Neural crest cell (in vitro differentiated cells): Measurements from ENCODE around the gene SLC1A4. TPM values are rescaled to one million over a fixed set of nuclear protein-coding genes. Genes with fewer than 3 reads are reported as not detected.

Experiments used
- DNase-seq: peaks from one replicate; pipeline ENCODE4 v3.0.0; 2021; ENCODE audit warnings: low read depth, mixed read lengths, low spot score
- H3K27ac Mint-ChIP-seq: one replicate; pipeline ENCODE4 v1.8.0; 2021; ENCODE audit warnings: mild to moderate bottlenecking, mixed read lengths; ENCODE audit not compliant: unreplicated experiment
- H3K27me3 Mint-ChIP-seq: 2 replicates; pipeline ENCODE4 v1.8.0; 2021; ENCODE audit warnings: low read depth, mild to moderate bottlenecking, mixed read lengths
- H3K36me3 Mint-ChIP-seq: 2 replicates; pipeline ENCODE4 v1.8.0; 2021; ENCODE audit warnings: low read depth, mild to moderate bottlenecking, mixed read lengths
- H3K4me1 Mint-ChIP-seq: 2 replicates; pipeline ENCODE4 v1.8.0; 2021; ENCODE audit warnings: mixed read lengths
- H3K4me3 Mint-ChIP-seq: one replicate; pipeline ENCODE4 v1.8.0; 2021; ENCODE audit warnings: mild to moderate bottlenecking, mixed read lengths
- H3K9me3 Mint-ChIP-seq: 2 replicates; pipeline ENCODE4 v1.8.0; 2021; ENCODE audit warnings: mixed read lengths
- total RNA-seq: library from RNA; stranded (reverse); gene quantifications from 2 replicates; pipeline ENCODE4 v1.2.1, GENCODE V29; 2021
- TF ChIP-seq, protein P1 (sequence below): fragments of 200-600 bp; sonication (generic); conservative IDR thresholded peaks from 2 replicates; pipeline ENCODE4 v1.5.0; 2021; ENCODE audit warnings: antibody characterized with exemption, mild to moderate bottlenecking

The SLC1A4 gene
- total RNA-seq, 1 donor from 2014 or later: 26.8 TPM

GRCh38 chr2:65024149-65024829, 35.1 kb downstream of the SLC1A4 start:
- Mint-ChIP-seq H3K27me3 (no peaks in the 10 kb centered on the region), H3K4me3 (no peak overlapping the region), H3K36me3 (no peaks in the 10 kb centered on the region), H3K4me1 (peaks cover 5% of the 10 kb centered on the region), H3K27ac (no peak overlapping the region), H3K9me3 (no peaks in the 10 kb centered on the region)
- DNase-seq: no peak
- TF ChIP-seq, protein P1, sequence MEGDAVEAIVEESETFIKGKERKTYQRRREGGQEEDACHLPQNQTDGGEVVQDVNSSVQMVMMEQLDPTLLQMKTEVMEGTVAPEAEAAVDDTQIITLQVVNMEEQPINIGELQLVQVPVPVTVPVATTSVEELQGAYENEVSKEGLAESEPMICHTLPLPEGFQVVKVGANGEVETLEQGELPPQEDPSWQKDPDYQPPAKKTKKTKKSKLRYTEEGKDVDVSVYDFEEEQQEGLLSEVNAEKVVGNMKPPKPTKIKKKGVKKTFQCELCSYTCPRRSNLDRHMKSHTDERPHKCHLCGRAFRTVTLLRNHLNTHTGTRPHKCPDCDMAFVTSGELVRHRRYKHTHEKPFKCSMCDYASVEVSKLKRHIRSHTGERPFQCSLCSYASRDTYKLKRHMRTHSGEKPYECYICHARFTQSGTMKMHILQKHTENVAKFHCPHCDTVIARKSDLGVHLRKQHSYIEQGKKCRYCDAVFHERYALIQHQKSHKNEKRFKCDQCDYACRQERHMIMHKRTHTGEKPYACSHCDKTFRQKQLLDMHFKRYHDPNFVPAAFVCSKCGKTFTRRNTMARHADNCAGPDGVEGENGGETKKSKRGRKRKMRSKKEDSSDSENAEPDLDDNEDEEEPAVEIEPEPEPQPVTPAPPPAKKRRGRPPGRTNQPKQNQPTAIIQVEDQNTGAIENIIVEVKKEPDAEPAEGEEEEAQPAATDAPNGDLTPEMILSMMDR: no peak

DNA sequence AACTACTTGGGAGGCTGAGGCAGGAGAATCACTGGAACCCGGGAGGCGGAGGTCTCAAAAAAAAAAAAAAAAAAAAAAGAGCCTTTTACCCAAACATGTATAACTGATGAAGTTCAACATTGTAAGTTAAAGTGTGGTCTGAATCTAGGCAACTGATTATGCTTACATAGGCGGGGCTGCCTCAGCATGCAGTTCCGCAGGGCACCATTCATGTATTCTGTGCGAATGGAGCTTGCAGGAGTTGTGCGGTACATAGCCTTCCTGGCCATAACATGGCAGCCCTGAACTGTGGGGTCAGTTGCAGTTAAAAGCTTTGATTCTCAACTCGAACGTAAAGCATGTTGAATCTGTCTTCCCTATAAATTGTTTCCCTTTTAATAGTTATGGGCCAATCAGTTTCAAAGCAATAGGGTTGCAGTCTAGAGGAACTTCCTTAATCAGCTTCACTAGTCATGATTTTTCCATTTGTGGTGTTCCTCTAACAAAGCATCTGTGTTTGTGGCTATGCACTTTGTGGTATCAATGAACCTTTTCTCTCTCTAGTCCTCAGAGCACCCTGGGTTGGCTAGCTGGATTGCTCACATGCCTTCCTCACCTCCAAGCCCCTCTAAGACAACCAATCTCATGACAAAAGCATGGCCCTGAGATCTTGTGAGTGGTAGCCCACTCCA, 36.4 kb downstream of the SLC1A4 start:
- Mint-ChIP-seq H3K36me3 (no peaks in the 10 kb centered on the region), H3K27ac (peak overlapping the region; percentile 22)
- no peak for DNase-seq

GRCh38 chr2:65026154-65026553, 37.0 kb downstream of the SLC1A4 start:
- peak overlapping the region; percentile 22 for H3K27ac Mint-ChIP-seq
- DNase-seq: no peak
- peaks cover 10% of the 10 kb centered on the region for H3K4me1 Mint-ChIP-seq
- TF ChIP-seq, protein P1: no peak
- H3K4me3 Mint-ChIP-seq: no peak overlapping the region
- H3K9me3 Mint-ChIP-seq: no peaks in the 10 kb centered on the region
- H3K36me3 Mint-ChIP-seq: no peaks in the 10 kb centered on the region
- H3K27me3 Mint-ChIP-seq: no peaks in the 10 kb centered on the region

More for the DNA sequence above, 36.4 kb downstream of the SLC1A4 start:
- TF ChIP-seq, protein P1: no peak
- Mint-ChIP-seq H3K4me1 (peaks cover 5% of the 10 kb centered on the region), H3K27me3 (no peaks in the 10 kb centered on the region), H3K9me3 (no peaks in the 10 kb centered on the region), H3K4me3 (no peak overlapping the region)

DNA sequence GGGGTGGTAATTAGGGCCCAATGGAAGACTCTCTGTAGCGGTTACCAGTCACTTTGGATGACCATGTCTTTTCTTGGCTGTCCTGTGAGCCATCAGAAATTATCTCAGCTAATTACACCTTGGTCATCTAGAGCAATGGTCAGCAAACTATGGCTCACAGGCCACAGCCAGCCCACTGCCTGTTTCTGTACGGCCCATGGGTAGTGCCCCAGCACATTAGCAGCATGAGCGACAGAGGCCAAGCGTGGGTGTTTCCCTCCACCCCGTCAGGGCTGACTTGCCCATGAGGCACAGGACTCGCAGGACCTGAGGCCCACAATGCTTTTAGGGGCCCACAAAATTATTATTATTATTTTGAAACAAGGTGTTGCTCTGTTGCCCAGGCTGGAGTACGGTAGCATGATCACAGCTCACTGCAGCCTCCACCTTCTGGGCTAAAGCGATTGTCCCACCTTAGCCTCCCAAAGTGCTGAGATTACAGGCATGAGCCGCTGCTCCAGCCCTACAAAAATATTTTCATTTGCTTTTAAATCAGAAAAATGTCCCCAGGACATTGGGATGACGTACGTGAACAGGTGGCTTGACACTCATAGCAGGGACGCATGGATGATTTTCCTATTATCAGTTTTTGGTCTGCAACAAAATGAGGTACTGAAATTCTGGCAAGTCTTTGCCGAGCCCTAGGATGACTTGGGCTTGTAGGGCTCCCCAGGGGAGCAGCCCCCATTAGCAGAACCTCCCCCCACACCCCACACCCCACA, 37.7 kb downstream of the SLC1A4 start:
- TF ChIP-seq, protein P1: no peak
- peaks cover 18% of the 10 kb centered on the region for H3K4me1 Mint-ChIP-seq
- no peak overlapping the region for H3K27ac Mint-ChIP-seq
- no peaks in the 10 kb centered on the region for H3K27me3 Mint-ChIP-seq
- H3K4me3 Mint-ChIP-seq: no peak overlapping the region
- H3K36me3 Mint-ChIP-seq: no peaks in the 10 kb centered on the region
- no peak for DNase-seq
- no peaks in the 10 kb centered on the region for H3K9me3 Mint-ChIP-seq

- TF ChIP-seq, protein P1: no peak
- Mint-ChIP-seq H3K9me3 (no peaks in the 10 kb centered on the region), H3K27me3 (no peaks in the 10 kb centered on the region), H3K36me3 (no peaks in the 10 kb centered on the region), H3K4me3 (no peak overlapping the region), H3K4me1 (peaks cover 20% of the 10 kb centered on the region), H3K27ac (no peak overlapping the region)
- DNase-seq: no peak
Measured at GRCh38 chr2:65027616-65028244, 38.5 kb downstream of the SLC1A4 start.
